GM19239 (cell line): ENCODE results near the gene SLC16A12.
"Not testable (repeated sequence)": the region's sequence is repeated elsewhere in the genome, so short reads cannot be mapped to it uniquely, and the experiment has no call there.

ENCODE experiments used
- DNase-seq: peaks from one replicate; pipeline ENCODE4 v3.0.0; 2011; ENCODE audit warnings: low spot score; ENCODE audit not compliant: insufficient read length
- FAIRE-seq: peaks from 2 replicates; lab custom pipeline; 2011; peaks lifted over from hg19 to GRCh38; lab: Jason Lieb, UNC

SLC16A12 gene

DNA sequence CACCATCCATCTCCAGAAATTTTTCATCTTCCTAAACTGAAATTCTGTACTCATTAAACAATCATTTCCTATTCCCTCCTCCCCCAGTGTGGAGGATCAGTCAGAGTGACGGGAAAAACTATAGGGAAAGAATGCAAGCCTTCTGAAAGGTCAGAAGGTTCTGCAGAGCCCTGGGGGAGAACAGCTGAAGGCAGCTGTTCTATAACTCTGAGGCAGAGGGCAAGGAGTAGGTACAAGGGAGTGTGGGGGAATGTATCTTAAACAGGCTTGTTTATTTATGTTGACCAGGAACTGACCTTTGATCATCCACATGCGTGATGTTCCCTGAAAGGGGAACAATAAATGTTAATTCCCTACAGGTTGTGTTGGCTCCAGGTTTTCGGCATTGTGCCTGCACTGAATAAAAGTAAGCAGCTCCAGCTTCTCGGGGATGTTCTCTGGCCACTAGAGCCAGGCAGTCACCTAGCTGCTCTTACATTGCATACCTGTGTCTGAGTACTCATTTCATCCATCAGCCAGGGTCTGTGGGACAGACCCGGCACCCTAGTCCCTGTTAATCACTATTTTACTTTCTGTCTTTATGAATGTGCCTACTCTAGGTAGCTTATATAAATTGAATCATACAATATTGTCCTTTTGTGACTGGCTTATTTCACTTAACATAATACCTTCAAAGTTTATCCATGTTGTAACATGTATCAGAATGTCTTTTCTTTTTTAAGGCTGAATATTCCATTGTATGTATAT is 137.2 kb downstream of the SLC16A12 start:
- DNase-seq (no peak), FAIRE-seq (no peak)

- FAIRE-seq (peak; percentile 4), DNase-seq (no peak)
These were observed 140.3 kb downstream of the SLC16A12 start for GRCh38 chr10:89395141-89395540.

GRCh38 chr10:89393898-89394297 is 141.5 kb downstream of the SLC16A12 start:
- FAIRE-seq (peak; percentile 87), DNase-seq (no peak)

DNA sequence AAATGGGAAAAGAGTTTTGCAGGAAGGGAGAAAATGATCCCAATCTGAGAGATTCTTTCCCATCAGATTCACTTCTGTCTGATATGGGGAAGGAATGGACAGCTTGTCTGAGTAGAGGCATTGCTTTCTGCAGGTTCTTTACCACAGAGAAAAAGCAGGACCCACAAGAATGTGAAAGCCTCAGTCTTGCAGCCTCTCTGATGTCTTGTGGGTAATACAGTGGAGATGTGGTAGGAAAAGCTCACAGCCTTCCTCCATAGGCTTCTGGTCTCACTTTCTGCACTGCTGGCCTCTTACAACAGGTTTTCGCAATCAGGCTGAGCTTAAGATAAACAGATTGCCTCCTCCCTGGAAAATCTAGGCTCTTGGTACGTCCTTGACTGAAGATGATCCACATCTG is 142.4 kb downstream of the SLC16A12 start:
- FAIRE-seq (no peak), DNase-seq (no peak)

- FAIRE-seq, result peak; percentile 99
- no peak for DNase-seq
These were observed 143.3 kb downstream of the SLC16A12 start, which contains the start of gene IFIT1 for GRCh38 chr10:89391907-89392756. IFIT1 (plus strand) TSS chr10:89392623; CDS start chr10:89392713, 90 bp downstream.

- not testable (repeated sequence) for FAIRE-seq, DNase-seq
These were observed 144.2 kb downstream of the SLC16A12 start for GRCh38 chr10:89391226-89391576.

GRCh38 chr10:89390476-89391225 is 144.7 kb downstream of the SLC16A12 start:
- FAIRE-seq, result no peak
- no peak for DNase-seq

DNA sequence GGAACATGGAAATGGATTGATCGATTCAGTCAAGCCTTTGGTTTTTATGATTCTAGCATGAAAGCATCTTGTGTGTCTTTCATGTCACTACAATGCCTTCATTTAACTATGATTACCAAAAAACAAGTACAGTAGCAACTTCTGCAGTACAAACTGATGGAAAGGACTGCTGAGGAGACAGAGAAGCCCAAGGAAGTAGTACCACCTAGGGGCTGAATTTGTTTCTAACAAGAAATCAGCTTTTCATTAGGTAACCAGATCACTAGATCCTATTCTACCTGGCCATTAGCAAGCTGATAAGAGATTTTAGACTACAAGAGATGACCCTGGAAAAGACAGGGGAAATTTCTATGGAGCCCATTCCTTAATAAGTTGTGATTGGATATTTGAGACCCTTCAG is 146.1 kb downstream of the SLC16A12 start:
- FAIRE-seq (peak; percentile 76), DNase-seq (no peak)

GRCh38 chr10:89388806-89389205 is 146.6 kb downstream of the SLC16A12 start:
- no peak for DNase-seq
- no peak for FAIRE-seq

GRCh38 chr10:89384474-89385340 is 150.7 kb downstream of the SLC16A12 start:
- no peak for DNase-seq
- peak; percentile 28 for FAIRE-seq

- FAIRE-seq (no peak), DNase-seq (no peak)
These were observed 152.6 kb downstream of the SLC16A12 start for GRCh38 chr10:89382757-89383156.
